Kidney tubule cell (primary cell): Measurements from ENCODE around the gene MMP15.
"Not testable (repeated sequence)": the region's sequence is repeated elsewhere in the genome, so short reads cannot be mapped to it uniquely, and the experiment has no call there.

Experiments used
- DNase-seq: peaks from one replicate; pipeline ENCODE4 v3.0.0-alpha.2; 2018; ENCODE audit warnings: low spot score

MMP15 gene

GRCh38 chr16:58086381-58087208 is 61.0 kb downstream of the MMP15 start:
- DNase-seq = no peak

DNA sequence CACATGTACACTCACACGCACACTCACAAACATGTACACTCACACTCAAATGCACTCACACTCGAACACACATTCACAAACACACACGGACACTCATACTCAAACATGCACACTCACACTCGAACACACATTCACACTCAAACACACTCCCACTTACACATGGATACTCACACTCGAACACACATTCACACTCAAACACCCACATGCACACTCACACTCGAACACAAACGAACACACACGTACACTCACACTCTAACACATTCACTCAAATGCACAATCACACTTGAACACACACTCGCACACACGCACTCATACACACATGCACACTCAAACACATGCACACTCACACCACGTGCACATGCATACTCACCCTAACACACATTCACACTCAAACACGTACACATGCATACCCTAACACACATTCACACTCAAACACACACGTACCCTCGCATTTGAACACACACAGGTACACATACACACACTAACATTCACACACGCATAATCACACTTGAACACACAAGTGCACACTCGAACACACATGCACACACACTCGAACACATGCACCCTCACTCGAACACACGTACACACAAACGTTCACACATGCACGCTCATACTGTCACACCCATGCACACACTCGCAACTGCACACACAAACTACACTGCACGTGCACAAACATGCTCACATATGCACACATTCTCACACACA is 61.8 kb downstream of the MMP15 start:
- DNase-seq = no peak

GRCh38 chr16:58088091-58088490 is 62.5 kb downstream of the MMP15 start:
- no peak for DNase-seq

DNA sequence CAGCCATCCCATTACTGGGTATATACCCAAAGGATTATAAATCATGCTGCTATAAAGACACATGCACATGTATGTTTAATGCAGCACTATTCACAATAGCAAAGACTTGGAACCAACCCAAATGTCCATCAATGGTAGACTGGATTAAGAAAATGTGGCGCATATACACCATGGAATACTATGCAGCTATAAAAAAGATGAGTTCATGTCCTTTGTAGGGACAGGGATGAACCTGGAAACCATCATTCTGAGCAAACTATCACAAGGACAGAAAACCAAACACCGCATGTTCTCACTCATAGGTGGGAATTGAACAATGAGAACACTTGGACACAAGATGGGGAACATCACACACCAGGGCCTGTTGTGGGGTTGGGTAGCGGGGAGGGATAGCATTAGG is 64.8 kb downstream of the MMP15 start:
- DNase-seq = not testable (repeated sequence)

DNA sequence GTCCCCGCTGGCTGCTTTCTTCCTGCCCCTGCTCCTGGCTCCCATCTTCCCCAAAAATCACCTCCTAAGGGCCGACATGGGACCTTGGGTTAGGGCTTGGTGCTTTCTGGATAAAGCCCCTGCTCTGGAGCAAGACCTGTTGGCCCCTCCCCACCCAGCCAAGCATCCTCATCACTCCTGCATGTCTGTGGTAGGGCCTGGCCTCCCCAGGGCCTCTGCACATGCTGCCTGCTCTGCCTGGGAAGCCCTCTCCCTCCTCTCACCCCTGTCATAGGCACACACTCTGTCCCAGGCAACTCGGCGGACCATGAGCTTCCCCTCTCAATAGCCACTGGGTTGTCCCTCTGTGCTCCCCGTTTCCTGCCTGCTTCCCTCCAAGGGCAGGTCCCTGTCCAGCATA is 68.5 kb downstream of the MMP15 start:
- DNase-seq = no peak

- no peak for DNase-seq
Measured at GRCh38 chr16:58094791-58095574, 69.4 kb downstream of the MMP15 start.

DNA sequence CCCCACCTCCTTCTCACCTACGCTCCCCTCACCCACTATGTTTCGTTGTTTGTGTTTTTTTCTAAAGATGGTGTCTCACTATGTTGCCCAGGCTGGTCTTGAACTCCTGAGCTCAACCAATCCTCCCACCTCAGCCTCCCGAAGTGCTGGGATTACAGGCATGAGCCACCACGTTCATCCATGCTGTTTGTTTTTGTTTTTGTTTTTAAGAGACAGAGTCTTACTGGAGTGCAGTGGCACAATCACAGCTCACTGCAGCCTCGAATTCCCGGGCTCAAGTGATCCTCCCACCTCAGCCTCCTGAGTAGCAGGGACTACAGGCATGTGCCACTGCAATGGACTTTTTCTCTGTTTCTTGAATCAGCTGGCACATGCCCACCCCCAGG is 70.0 kb downstream of the MMP15 start:
- not testable (repeated sequence) for DNase-seq

DNA sequence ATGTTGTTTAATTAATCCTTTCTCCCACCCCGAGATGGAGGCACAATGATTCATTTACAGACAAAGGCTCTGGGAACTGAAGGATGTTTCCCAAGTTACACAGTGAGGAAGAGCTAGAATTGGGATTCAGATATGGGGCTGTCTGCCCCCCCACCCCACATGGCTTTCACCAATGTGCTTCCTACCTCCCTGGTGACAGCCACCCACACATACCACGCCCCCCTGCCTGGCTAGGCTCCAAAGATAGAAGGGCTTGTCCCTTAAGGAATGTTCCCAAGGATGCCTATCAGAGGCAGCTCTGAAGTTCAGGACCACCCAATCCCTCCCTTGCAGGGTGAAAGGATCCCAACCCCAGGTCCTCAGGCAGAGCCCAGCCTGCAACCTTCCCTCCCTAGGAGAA is 70.7 kb downstream of the MMP15 start:
- DNase-seq = no peak
